Stimulated activated naive CD4-positive, alpha-beta T cell treated with Interleukin-2 at 50 U/mL for 16 hours (primary cell): ENCODE results near the gene F12.
A peak's percentile ranks its signal among the peaks of the same experiment; 100 is the strongest.

ENCODE experiments used
- DNase-seq: peaks from one replicate; lab custom pipeline; 2025; lab: John Stamatoyannopoulos, UW

Gene F12

DNA sequence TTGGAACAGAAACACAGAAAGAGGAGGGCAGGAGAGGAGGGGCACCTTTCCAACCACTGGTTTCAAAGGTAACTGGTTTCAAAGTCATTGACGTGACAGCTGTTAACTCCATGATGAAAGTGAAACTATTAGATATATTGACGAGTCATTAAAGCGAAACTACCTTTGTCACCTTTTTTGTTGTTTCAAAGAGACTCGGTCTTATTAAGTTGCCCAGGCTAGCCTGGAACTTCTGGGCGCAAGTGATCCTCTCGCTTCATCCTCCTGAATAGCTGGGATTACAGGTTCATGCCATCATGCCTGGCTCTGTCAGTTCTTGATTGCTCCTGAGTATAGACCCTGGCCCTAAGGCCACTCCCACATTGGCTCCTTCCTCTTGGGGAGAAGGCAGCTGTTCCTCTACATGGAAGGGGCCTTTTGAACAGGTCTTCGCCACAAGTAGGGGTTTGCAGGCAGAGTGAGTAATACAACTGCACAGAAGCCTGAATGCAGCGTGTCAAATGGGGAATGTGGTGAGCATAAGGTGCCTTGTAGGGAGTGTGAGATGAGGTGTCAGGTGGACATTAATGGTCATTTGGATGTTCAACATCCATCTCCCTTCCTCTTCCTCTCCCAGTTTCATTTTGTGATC, 3.4 kb upstream of the F12 start:
- DNase-seq, result peak; percentile 16

DNA sequence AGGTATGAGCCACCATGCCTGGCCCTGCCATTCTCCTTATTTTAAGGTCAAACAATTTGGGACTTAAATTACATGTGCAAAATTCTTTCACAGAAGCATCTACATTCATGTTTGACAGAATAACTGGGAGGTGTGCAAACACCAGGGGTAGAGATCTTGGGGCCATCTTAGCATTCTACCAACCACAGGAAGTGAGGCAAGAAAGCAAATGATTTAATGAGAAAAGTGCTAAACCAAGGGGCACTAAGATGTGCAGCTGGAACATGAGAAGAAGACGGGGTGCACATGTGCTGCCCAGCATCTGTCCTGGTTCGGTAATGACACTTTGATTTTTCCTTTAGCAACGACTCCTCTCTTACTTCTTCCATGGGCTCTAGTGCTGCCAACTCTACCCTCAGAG, 1.2 kb upstream of the F12 start:
- no peak for DNase-seq

DNA sequence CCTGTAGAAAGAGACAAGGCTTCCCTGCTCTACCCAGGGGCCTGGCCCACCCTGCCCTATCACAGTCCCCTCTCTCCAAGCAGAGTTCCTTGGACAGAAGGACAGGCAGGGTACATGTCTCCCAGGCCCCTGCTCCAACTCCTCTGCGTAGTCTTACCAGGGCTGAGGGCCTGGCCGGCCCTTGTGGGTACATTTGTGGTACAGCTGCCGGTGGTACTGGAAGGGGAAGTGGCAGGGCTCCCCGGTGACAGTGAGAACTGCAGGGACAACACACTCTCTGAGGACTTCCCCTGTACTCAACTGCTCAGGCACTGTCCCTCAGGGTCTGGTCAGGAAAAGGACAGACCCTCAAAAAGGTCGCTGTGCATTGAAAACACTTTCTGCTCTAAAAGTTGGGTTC, 3.6 kb downstream of the F12 start:
- DNase-seq, result no peak

DNA sequence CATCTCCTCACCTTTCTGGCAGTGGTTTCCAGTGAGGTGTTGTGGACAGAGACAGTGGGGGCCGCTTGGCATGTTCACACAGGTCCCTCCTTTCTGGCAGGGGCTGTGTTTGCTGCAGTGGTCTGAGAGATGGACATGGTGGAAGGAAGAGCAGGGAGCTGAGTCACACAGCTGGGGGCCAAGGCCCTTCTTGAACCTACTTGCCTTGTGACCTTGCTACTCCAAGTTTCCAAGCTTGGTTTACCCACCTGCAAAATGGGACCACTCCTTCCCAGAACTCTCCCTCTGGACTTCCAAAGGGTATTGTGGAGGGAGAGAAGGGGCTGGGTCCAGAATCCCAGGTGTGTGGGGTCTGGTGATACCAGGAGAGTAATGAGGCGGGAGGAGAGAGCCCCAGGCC, 4.1 kb downstream of the F12 start:
- DNase-seq, result no peak

DNA sequence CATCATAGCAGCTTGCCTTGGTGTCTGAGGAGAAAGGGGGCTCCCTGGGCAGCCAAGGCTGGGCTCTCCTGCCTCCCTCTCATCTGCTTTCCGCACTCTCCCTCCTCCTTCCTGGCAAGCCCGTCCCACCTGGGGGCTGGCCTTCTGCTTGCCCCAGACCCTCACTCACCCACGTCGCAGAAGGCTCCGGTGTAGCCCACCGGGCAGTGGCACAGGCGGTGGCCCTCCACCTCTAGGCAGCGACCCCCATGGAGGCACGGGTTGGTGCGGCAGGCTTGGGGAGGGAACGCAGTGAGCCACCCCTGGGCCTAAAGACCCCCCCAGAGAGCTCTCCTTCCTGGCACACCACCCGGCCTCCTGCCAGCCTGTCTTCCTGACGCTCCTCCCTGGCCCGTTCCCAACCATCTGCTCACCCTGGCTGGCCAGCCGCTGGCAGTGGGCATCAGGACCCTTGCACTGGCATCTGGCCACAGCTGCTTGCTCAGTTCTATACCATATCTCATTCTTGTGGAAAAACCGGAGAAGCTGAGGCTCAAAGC, 4.7 kb downstream of the F12 start:
- no peak for DNase-seq

DNA sequence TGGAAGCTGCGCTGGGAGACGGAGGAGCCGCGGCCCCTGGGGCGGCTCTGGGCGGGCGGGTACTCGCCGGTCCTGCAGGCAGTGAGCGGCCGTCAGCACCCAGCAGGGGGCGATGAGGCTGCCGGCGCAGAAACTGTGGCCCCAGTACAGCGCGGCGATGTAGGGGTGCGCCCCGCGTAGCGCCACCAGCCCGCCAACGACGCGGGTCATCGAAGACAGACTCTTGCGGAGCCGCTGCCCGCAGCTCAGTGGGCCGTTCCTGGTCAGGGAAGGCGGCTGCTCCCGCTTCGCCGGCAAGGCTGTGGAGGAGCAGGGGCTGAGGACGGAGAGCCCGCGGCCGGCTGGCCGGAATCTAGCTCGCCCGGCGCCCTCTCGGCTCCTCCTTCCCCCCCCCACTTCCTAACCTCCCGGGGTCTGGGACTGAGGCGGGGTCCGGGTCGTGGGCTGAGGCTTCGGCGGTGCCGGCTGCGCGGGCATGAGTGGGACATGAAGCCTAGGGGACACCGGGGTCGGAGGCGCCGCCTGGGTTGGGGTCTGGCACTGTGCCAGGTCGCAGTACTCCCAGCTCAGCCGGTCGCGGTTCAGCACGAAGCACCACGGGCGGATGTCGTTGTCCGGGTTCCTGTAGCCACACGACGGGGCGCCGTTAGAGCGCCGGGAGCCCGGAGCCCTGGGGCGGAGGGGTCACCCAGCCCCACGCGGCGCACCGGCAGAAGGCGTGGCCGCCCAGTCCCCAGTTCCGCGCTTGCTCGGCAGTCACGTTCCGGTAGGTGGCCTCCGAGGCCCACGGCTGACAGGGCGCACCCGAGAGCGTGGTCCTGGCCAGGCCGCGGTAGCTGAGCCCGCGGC, 5.3 kb downstream of the F12 start:
- peak; percentile 84 for DNase-seq

DNA sequence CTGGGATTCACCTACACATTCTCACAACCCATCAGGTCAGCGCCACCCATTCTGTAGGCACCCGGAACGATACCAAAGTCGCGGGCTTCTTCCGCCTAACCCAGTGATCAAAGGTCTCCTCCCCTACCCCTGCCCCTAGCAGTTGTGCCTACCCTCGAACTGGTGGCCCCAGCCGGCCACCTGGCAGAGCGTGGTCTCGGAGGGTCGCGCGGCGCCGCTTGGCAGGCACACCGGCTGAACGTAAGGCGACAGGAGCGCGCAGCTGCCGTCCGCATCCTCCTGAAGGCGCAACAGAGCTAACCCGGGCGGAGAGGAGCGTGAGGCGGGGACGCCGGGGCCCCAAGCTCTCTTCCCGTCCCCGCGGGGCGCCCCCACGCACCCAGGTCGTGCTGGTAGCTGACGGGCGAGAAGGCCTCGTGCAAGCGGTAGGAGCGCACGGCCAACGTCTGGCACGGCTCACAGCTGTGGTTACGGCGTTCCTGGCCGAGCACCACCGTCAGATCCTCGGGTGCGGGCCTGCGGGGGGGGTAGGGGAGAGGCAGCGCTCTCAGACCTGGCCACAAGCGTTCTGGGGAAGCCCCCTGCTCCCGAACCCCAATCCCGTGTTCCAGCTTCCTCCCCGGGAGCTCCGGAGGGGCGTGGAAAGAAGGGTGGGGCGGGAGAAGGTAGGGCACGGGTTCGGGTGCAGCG, 6.1 kb downstream of the F12 start:
- DNase-seq, result peak; percentile 41

DNA sequence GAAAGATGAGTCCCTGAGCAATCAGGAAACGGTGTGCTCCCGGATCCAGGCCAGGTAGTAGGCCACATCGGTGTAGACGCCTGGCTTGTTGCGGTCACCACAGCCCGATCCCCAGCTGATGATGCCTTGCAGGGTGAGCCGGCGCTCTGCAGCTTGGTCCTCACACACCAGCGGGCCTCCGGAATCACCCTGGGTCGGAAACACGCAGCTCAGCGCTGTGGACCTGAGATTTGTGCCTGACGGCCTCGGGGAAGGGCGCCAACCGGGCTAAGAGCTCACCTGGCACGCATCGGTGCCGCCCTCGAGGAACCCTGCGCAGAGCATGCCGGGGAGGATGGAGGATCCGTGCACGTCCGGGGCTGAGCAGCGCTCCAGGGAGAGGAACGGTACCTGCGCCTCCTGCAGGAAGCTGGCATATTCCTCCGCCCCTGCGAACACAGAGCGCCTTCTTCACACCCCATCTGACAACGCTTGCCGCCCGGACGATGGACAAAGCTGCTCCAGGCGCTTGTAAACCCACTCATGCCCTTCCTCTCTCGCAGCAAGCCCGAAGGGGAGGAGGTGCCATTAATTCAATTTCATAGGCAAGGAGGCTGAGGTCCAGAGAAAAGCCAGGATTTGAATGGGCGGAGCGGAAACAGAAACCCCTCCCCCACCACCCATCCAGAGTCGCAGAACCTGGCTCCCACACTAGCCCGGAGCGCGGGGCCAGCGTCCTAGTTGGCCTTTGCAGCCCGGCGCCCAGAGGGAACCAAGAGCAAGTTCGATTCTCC, 6.9 kb downstream of the F12 start:
- DNase-seq, result peak; percentile 65

DNA sequence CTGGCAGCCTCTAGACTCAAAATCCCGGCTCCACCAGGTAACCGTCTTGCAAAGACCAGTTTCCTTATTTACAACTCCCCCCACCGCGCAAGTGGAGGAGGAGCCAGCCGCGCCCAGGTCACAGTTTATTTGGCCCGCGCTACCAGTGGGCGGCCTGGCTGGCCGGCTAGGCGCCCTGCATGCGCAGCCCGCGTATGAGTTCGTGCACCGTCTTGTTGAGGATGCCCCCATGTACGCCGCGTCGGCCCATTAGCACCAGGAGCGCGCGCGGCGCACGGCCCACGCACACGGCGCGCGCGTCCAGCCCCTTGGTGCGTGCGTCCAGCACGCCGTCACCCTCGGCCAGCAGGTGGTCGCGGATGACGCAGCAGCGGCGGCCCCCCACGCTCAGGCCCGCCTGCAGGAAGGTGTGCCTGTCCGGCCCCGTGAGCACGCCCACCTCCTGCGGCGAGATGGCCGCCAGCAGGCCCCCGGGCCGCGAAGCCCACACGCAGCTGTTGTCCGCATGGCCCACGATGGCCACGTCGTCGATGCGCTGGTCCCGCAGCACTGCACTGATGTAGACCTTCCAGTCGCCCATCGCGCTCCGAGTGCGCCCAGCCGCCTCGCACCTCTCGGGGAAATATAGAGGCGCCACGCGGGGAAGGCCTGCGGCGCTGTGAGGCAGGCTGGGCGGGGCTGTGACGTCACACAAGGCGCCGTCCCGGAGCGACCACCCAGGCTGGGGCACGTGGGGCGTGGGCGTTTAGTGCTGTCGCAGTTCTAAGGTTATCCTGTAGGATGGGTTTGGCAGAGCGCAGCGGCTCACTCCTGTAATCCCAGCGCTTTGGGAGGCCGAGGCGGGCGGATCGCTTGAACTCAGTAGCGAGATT, 9.1 kb downstream of the F12 start, which contains the start of gene PFN3:
Gene PFN3 (minus strand): TSS at position 665 of the 872 bp plus-strand sequence. CDS start 85 bp downstream, at position 580.
- no peak for DNase-seq

DNA sequence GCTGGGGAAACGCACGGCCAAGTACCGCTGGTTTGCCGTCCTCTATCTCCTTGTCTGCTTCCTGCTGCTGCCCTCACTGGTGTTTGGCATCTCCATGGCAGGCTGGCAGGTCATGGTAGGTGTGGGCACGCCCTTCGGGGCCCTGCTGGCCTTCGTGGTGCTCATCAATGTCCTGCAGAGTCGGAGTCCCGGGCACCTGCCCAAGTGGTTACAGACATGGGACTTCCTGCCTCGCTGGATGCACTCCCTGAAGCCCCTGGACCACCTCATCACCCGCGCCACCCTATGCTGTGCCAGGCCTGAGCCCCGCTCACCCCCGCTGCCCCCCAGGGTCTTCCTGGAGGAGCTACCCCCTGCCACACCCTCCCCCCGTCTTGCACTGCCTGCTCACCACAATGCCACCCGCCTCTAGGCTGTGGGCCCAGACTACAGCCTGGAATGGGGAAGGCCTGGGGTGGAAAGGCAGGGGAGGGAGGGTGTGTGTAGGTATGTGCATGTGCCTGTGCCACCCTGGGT, 11.4 kb downstream of the F12 start:
- no peak for DNase-seq

DNA sequence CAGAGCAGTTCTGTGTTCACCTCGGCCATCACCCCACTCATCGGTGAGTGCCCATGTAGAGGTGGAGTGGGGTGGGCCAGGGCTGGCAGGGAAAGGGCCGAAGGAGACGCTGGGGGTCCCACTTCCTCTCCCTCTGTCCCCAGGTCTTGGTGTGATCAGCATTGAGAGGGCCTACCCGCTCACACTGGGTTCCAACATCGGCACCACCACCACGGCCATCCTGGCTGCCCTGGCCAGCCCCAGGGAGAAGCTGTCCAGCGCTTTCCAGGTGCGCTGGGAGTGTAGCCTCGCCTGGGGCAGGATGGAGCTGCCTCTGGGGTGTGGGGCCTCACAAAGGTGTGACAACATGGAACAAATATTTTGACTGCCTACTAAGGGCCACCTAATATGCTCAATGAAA, 12.6 kb downstream of the F12 start:
- DNase-seq, result no peak

DNA sequence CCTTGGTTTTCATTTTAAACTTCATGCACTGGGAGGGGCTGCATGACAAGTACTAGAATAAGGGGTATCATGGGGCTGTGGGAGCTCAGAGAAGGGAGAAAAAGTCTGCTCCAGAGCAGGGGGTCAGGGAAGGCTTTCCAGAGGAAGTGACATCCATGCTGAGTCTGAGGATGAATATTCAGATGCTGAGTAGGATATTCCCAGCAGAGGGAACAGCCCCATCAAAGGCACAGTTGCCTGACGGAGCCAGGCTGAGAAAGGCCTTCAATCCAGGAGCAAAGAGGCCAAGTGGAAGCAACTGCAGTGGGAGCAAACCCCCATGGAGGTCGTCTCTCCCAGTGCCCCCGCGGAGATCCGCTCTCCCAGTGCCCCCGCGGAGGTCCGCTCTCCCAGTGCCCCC, 13.3 kb downstream of the F12 start:
- no peak for DNase-seq

DNA sequence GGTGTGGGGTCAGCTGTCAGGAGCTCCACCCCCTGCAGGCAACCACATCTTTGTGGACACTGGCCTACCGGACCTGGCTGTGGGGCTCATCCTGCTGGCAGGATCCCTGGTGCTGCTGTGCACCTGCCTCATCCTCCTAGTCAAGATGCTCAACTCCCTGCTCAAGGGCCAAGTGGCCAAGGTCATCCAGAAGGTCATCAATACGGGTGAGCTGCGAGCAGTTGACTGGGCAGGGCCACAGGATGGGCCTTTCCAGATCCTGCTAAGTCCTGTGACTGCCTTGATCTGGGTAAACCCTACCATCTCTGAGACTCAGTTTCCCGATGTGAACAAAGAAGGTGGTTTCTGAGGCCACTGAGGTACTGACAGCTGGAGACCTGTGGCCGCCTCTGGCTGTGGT, 15.4 kb downstream of the F12 start:
- DNase-seq, result no peak

DNA sequence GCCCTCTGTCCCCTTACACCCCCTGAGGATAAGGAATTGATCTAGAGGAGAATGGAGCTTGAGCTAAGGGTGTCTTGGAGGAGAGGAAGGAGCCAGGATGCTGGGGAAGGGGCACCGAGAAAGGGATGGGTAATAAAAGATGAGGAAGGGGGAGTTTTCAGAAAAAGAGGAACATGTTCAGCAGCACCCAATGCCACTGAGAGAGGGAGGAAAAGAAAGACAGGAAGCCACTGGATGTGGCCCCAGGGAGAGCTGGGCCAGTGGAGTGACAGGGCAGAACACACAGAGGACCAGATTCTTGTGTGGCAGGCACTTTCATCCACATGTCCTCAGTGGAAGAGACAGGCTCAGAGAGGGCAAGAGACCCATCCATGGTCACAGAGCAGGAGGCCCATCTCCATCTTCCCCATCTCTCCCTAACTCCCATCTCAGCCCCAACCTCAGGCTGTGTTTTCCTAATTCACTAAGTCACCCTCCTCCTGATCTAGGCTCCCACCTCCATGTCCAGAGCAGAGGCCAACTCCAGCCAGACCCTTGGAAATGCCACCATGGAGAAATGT, 16.1 kb downstream of the F12 start:
- DNase-seq, result no peak

DNA sequence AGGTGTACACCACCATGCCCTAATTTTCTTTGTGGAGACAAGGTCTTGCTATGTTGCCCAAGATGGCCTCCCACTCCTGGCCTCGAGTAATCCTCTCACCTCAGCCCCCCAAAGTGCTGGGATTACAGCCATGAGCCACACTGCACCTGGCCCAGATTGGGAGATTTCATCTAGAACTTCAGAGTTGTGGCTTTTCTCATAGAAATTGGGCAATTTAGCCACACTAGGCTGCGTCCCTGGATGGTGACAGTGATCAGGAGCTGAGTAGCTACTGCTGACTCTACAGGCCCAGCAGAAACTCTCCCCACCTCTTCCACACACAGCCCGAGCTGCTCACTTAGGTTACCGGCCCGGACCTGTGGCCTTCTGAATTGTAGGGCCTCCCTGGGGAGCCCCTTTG, 16.6 kb downstream of the F12 start:
- DNase-seq, result no peak

DNA sequence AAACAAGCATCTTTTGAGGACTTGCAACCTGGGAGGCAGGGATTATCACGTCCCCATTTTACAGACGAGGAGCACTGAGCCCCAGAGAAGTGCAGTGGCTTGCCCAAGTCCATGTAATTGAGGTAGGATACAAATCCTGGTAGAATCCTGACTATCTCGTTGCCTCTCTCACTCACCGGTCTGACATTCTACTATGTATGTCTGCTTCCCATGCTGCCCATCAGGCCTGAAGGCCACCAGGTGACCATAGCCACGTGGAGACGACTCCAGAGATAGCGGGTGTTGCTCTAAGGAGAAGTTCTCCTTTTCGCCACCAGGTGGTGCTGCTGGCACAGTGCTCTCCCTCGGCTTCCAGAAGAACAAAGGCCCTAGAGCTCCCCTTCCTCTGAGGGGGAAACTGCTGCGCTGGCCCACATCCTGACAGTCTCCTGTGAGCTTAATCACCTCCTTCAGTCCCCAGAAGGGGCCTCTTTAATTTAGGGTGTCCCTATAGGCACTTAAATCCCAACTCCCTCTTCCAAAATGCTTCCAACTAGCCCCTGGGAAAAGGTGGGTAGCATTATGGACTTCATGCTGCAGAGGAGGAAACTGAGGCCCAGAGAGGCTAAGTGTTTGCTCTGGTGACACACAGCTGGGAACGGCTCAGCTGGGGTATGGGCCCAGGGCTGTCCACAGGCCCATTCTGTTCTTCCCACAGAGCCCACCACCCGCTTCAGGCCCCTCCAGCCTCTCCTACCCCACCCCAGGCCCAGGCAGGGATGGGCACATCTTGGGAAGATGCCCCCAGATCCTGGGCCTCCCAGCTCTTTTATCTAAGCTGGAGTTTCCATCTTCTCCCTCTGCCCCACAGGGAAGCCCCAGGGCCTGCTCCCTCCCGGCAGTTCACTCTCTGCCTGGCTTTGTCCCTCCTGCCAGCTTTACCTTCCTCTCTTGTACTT, 18.7 kb downstream of the F12 start:
- DNase-seq, result peak; percentile 76

DNA sequence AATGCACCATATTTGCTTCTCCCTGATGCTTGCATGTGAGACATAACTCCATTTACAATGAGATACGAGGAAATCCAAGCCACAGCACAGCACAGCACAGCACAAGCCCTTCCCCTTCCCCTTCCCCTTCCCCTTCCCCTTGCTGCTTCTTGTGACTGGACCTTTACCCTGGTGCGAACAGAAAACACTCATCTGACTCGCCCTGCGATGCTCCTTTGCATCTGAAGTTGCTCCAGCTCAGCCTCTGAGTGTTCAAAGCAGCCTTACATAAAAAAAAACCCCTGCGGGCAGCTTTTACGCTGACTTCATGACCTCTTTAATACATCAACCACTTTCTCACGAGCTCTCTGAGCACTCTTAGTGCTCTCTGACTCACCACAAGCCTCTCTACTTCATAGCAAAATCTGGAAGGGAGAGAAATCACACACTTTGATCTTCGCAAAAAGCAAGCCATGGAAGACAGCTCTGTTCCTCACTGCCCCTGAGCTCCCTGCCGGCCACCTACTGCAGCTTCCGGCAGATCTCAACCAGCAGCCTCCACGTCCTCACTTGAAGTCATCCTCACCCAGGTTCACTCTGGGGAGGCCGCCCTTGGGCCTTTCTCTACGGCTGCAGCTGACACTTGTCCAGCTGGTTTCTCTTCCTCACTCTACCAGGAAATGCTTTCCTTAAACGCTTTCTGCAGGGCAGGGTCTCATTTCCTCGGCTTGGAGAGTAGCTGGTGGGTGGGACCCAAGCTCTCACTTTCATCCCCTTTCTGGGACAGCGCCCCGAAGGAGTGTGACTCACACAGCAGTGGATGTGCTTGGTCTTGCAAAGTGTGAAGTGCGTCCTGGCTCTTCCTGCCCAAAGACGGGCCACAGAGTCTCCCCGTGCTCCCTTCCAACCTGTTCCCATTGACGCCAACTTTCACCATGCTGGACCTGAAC, 19.9 kb downstream of the F12 start:
- peak; percentile 63 for DNase-seq

DNA sequence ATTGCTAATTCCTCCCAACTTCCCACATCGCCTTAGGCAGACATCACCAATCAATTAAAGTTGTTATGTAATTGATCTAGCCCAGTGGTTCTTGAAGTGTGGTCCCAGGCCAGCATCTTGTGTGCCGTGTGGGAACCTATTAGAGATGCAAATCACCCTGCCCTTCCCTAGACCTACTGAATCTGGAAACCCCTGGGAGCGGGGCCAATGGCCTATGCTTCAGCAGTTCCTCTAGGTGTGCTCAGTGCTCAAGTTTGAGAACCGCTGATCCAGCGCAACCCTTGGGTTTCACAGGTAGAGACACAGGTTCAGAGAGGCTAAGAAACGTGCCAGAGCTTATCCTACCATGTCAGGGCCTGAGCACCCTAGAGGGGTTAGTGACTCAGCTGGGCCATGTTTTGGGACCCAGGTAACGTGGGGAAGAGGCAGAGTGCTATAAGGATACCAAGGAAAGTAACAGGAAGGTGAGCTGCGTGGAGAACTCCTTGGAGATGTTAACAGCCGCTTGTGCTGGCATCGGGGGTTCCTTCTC, 20.8 kb downstream of the F12 start:
- DNase-seq, result no peak
